Right lobe of liver (tissue), 4 donors: ENCODE measurements around the gene GPR89A.
"Not testable (repeated sequence)": the region's sequence is repeated elsewhere in the genome, so short reads cannot be mapped to it uniquely, and the experiment has no call there.

ENCODE experiments used
- CTCF ChIP-seq, 4 donors: fragments of 200-600 bp in 3 of 4; fragments of 450-650 bp in 1 of 4; IDR thresholded peaks; one replicate each; pipeline versions ENCODE4 v1.5.1 to v1.8.0; 2016 to 2022; ENCODE audit warnings: antibody characterized with exemption in 4 of 4, mild to moderate bottlenecking in 2 of 4
- POLR2A ChIP-seq: fragments of 450-650 bp; IDR thresholded peaks from one replicate; pipeline ENCODE4 v1.6.1; 2017; ENCODE audit warnings: antibody characterized with exemption, mild to moderate bottlenecking
- donor health status: DM: no; HTN: no; CAD: no.
- donor health status: DM: no; HTN: no; CAD: no.
- donor health status: DM: no; HTN: yes; CAD: no.

GRCh38 chr1:145686078-145686477, 78.3 kb downstream of the GPR89A start:
- TF ChIP-seq CTCF (IDR thresholded peaks at IDR 0.05); POLR2A: not testable (repeated sequence)
